Measurements from ENCODE around the gene IMP4. TPM values are rescaled to one million over a fixed set of nuclear protein-coding genes. Genes with fewer than 3 reads are reported as not detected.
A peak's percentile ranks its signal among the peaks of the same experiment; 100 is the strongest.

Gene IMP4
- total RNA-seq, 4 donors from 2014 or later, result 72.6 to 207 (median 93.3) TPM

DNA sequence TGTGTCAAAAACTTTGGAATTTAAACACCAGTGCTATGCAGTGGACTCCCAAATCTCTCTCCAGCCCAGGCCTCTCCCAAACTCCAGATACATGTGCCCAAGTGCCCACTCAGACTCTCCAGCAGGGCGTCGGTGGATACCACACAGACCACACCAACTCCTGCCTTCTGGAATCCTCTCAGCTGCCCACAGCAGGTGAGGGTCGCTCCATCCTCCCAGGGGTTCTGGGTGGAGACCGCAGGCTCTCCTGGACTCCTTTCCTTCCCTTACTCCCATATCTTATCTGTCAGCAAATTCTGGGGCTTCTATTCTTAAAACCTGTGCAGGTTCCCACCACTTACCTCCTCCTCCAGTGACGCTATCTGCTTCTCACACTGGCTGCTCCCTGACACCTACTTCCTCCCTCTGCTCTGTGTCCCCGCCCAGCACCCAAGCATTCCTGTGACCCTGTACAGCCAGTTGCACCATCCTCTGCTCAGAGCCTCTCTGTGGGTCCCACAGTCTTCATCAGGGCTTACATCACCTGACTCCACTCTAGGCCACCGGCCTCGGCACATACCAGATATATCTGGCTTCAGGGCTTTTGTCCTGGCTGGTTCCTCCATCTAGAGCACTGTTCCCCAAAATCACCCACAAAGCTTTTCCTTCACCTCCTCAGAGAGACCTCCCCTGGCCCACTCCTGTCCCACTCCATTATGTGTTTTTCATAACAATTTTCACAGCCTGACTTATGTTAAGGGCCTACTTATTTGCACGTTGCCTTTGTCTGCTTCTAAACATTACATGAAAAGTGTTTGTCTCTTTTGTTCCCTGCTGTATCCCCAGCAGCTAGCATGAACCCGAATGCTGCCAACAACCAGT lies 2.6 kb upstream of the IMP4 start:
- Histone ChIP-seq H3K27me3 (no peaks in the 10 kb centered on the region), H3K27ac (no peak overlapping the region), H3K4me1 (peaks cover 0 to 31% (median 17%) of the 10 kb centered on the region in 4 donors), H3K4me3 (no peak overlapping the region), H3K36me3 (peaks cover 0 to 31% (median 14%) of the 10 kb centered on the region in 3 donors), H3K9me3 (no peaks in the 10 kb centered on the region)
- WGBS, 2 donors, result 95 to 98% methylated on average over 10 of the region's 10 CpGs
- TF ChIP-seq POLR2A (IDR thresholded peaks at IDR 0.05), result no peak
- TF ChIP-seq, protein P1, sequence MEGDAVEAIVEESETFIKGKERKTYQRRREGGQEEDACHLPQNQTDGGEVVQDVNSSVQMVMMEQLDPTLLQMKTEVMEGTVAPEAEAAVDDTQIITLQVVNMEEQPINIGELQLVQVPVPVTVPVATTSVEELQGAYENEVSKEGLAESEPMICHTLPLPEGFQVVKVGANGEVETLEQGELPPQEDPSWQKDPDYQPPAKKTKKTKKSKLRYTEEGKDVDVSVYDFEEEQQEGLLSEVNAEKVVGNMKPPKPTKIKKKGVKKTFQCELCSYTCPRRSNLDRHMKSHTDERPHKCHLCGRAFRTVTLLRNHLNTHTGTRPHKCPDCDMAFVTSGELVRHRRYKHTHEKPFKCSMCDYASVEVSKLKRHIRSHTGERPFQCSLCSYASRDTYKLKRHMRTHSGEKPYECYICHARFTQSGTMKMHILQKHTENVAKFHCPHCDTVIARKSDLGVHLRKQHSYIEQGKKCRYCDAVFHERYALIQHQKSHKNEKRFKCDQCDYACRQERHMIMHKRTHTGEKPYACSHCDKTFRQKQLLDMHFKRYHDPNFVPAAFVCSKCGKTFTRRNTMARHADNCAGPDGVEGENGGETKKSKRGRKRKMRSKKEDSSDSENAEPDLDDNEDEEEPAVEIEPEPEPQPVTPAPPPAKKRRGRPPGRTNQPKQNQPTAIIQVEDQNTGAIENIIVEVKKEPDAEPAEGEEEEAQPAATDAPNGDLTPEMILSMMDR (IDR thresholded peaks at IDR 0.05), result no peak
- TF ChIP-seq EP300 (IDR thresholded peaks at IDR 0.05), result no peak
- no peak for DNase-seq (ENCODE audit: low spot score in 2 of 2)

DNA sequence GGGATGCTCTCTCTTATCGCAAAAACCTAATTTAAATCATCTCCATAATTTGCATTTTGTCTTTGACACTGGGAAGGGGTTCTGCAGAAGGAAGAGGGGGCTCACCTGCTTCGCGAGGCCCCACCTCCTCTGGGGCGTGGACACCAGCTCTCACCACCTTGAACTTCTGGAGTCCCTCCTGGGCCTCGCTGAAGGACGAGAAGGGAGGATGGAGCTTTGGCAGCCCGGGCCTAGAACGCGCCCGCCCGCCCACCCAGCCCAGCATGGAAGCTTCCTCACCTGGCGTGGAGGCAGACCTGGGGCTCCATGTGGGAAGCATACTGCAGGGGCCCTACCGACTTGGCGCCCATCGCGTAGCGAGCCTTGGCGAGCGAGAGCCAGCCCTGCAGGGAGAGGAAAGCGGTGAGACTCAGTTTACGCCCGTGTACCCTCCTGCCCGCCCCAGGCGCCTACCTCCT lies 1.1 kb upstream of the IMP4 start:
- Histone ChIP-seq H3K4me1 (peaks cover 0 to 31% (median 17%) of the 10 kb centered on the region in 4 donors), H3K27ac (peak overlapping the region; percentile 70 to 95 (median 89)), H3K4me3 (peak overlapping the region; percentile 60 to 95 (median 74)), H3K9me3 (no peaks in the 10 kb centered on the region), H3K36me3 (peaks cover 0 to 46% (median 28%) of the 10 kb centered on the region in 3 donors), H3K27me3 (no peaks in the 10 kb centered on the region)
- TF ChIP-seq, protein P1 (IDR thresholded peaks at IDR 0.05), result no peak
- TF ChIP-seq POLR2A (IDR thresholded peaks at IDR 0.05), result no peak
- no peak for TF ChIP-seq EP300 (IDR thresholded peaks at IDR 0.05)
- DNase-seq (ENCODE audit: low spot score in 2 of 2), result no peak
- 2 to 3% methylated on average over 18 to 22 of the region's 24 CpGs for WGBS, 2 donors

DNA sequence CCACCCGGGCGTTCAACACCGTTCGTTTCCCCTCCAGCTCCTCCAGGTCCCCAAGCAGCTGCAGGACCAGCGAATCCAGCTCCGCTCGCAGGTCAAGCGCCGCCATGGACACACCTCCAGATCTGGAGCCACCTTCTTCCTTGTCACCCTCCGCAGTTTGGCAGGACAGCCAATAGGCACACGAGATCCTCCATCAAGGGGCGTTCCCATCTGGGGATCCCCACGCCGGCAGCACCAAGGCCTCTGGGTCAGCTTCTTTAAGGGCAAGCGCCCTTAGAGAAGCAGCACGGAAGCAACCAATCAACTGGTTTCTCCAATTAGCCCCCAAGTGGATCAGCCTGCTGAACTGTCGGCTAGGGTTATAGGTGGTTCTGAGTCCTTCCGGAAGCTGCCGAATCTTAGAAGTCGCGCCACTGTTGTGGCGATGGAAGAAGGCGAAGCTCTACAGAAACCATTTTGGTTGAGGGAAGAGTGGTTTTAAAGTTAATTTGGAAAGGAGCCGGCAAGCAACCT lies 621 bp upstream of the IMP4 start:
- H3K27me3 ChIP-seq, result no peaks in the 10 kb centered on the region
- peak overlapping the region; percentile 60 to 95 (median 74) for H3K4me3 ChIP-seq
- H3K27ac ChIP-seq, result peak overlapping the region; percentile 70 to 95 (median 89)
- 0% methylated on average over 20 to 24 of the region's 24 CpGs for WGBS, 2 donors
- peaks cover 0 to 30% (median 17%) of the 10 kb centered on the region in 4 donors for H3K4me1 ChIP-seq
- TF ChIP-seq POLR2A (IDR thresholded peaks at IDR 0.05), result peak in 1 of 2 donors; percentile 9
- TF ChIP-seq, protein P1 (IDR thresholded peaks at IDR 0.05), result no peak
- DNase-seq (ENCODE audit: low spot score in 2 of 2), result peak; percentile 72 to 83
- no peaks in the 10 kb centered on the region for H3K9me3 ChIP-seq
- peaks cover 0 to 51% (median 30%) of the 10 kb centered on the region in 3 donors for H3K36me3 ChIP-seq

DNA sequence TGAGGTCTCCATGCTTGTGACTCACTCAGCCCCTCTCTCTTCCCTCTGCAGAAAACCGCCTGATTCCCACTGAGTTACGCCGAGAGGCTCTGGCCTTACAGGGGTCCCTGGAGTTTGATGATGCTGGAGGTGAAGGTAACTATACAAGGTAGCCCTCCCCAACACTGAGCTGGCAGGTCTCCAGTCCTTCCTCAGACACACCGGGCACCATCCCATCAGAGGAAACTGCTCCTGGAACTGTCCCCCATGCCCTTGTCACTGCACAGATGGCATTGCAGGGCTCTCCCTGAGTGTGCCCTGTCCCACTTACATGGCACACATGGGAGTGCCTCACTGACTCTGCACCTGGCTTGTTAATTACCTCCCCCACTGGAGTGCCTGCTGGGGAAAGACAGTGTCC lies 1.9 kb downstream of the IMP4 start:
- peaks cover 0 to 25% (median 17%) of the 10 kb centered on the region in 4 donors for H3K4me1 ChIP-seq
- no peak overlapping the region for H3K4me3 ChIP-seq
- no peaks in the 10 kb centered on the region for H3K27me3 ChIP-seq
- H3K36me3 ChIP-seq, result peaks cover 0 to 60% (median 21%) of the 10 kb centered on the region in 3 donors
- no peak for DNase-seq (ENCODE audit: low spot score in 2 of 2)
- H3K9me3 ChIP-seq, result no peaks in the 10 kb centered on the region
- no peak overlapping the region for H3K27ac ChIP-seq
- 97% methylated on average over 4 of the region's 4 CpGs for WGBS, 2 donors
- TF ChIP-seq POLR2A (IDR thresholded peaks at IDR 0.05), result no peak
- TF ChIP-seq, protein P1 (IDR thresholded peaks at IDR 0.05), result no peak
- TF ChIP-seq EP300 (IDR thresholded peaks at IDR 0.05), result no peak

DNA sequence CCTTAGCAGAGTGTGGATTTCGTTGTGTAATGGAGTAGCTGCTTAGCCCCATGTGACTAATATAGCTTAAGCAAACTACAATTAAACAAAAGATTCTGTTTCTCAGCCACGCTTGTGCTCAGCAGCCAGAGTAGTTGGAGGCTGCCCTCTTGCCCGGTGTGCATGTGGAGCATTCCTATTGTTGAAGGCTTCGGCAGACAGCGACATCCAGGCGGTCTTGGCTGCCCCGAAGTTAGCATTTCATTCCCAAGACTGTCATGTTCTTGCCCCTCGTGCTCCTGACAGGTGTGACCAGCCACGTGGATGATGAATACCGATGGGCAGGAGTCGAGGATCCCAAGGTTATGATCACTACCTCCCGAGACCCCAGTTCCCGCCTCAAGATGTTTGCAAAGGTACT lies 2.4 kb downstream of the IMP4 start:
- H3K9me3 ChIP-seq, result no peaks in the 10 kb centered on the region
- TF ChIP-seq, protein P1 (IDR thresholded peaks at IDR 0.05), result no peak
- no peak for TF ChIP-seq POLR2A (IDR thresholded peaks at IDR 0.05)
- no peak for TF ChIP-seq EP300 (IDR thresholded peaks at IDR 0.05)
- no peak overlapping the region for H3K4me3 ChIP-seq
- H3K36me3 ChIP-seq, result peaks cover 0 to 55% (median 21%) of the 10 kb centered on the region in 3 donors
- H3K27me3 ChIP-seq, result no peaks in the 10 kb centered on the region
- peaks cover 0 to 25% (median 17%) of the 10 kb centered on the region in 4 donors for H3K4me1 ChIP-seq
- 92 to 99% methylated on average over 9 to 13 of the region's 13 CpGs for WGBS, 2 donors
- DNase-seq (ENCODE audit: low spot score in 2 of 2), result no peak
- no peak overlapping the region for H3K27ac ChIP-seq

Data from tibial nerve (tissue), 4 donors.